Smooth muscle cell (in vitro differentiated cells): ENCODE measurements around the gene APOBEC3G. TPM values are rescaled to one million over a fixed set of nuclear protein-coding genes. Genes with fewer than 3 reads are reported as not detected.

Experiments used
- DNase-seq: peaks from one replicate; lab custom pipeline; 2025; ENCODE audit not compliant: unreplicated experiment; lab: John Stamatoyannopoulos, UW
- H2AFZ ChIP-seq: fragments of 200-600 bp; sonication (generic); 2 replicates; pipeline ENCODE4 v1.6.0; 2016; ENCODE audit warnings: antibody characterized with exemption, low read depth, mild to moderate bottlenecking
- H3F3A ChIP-seq: fragments of 200-600 bp; sonication (generic); 2 replicates; pipeline ENCODE4 v1.6.0; 2017; ENCODE audit warnings: antibody characterized with exemption, low read depth
- H3K27ac ChIP-seq: fragments of 200-600 bp; sonication (generic); 2 replicates; pipeline ENCODE4 v1.5.1; 2016; ENCODE audit warnings: low read depth, mild to moderate bottlenecking
- H3K27me3 ChIP-seq: fragments of 200-600 bp; sonication (generic); 2 replicates; pipeline ENCODE4 v1.6.1; 2016; ENCODE audit warnings: low read depth, mild to moderate bottlenecking
- H3K36me3 ChIP-seq: fragments of 200-600 bp; sonication (generic); 2 replicates; pipeline ENCODE4 v1.5.1; 2016; ENCODE audit warnings: low read depth
- H3K4me1 ChIP-seq: fragments of 200-600 bp; sonication (generic); 2 replicates; pipeline ENCODE4 v1.5.1; 2016; ENCODE audit warnings: low read depth
- H3K4me2 ChIP-seq: fragments of 200-600 bp; sonication (generic); 2 replicates; pipeline ENCODE4 v1.6.0; 2016; ENCODE audit warnings: mild to moderate bottlenecking
- H3K4me3 ChIP-seq: fragments of 200-600 bp; sonication (generic); 2 replicates; pipeline ENCODE4 v1.5.1; 2016; ENCODE audit warnings: mild to moderate bottlenecking
- H3K79me2 ChIP-seq: fragments of 200-600 bp; sonication (generic); 2 replicates; pipeline ENCODE4 v1.6.0; 2016; ENCODE audit warnings: low read depth, mild to moderate bottlenecking
- H3K9ac ChIP-seq: fragments of 200-600 bp; sonication (generic); 2 replicates; pipeline ENCODE4 v1.6.0; 2016; ENCODE audit warnings: low read depth
- H3K9me3 ChIP-seq: fragments of 200-600 bp; sonication (generic); replicated peaks from 2 replicates; pipeline ENCODE4 v1.5.1; 2016; ENCODE audit warnings: low read depth
- H4K20me1 ChIP-seq: fragments of 200-600 bp; sonication (generic); 2 replicates; pipeline ENCODE4 v1.6.0; 2016; ENCODE audit warnings: low read depth
- CTCF ChIP-seq: fragments of 200-600 bp; sonication (generic); IDR thresholded peaks from 2 replicates; pipeline ENCODE4 v1.5.1; 2017; ENCODE audit warnings: borderline replicate concordance, mild to moderate bottlenecking, antibody characterized with exemption; ENCODE audit not compliant: insufficient read depth, poor library complexity, severe bottlenecking
- WGBS: methylation state at CpG from one replicate; pipeline ENCODE4 v1.1.7; 2016; ENCODE audit warnings: low lambda C conversion rate; 5-methylcytosine and 5-hydroxymethylcytosine counted together
- polyA plus RNA-seq: library from polyadenylated mRNA; unstranded; fragments of >200 nt; fragmentation: Nextera tagmentation; extraction: Ambion mirVana; gene quantifications from 2 replicates; pipeline ENCODE4 v1.2.1, GENCODE V29; 2016
- total RNA-seq: library from RNA; depleted of rRNA; stranded (reverse); fragments of >200 nt; gene quantifications from 2 replicates; pipeline ENCODE4 v1.2.3, GENCODE V29; 2014

APOBEC3G gene
- total and polyA plus RNA-seq, 2 experiments from 2014 or later, result 2.9 to 10.3 TPM

- TF ChIP-seq CTCF, result no peak
- DNase-seq, result no peak
- Histone ChIP-seq H3K9me3 (no peaks in the 10 kb centered on the region), H3K27ac (no peak overlapping the region), H3F3A (no peaks in the 10 kb centered on the region), H3K4me1 (peaks cover 13% of the 10 kb centered on the region), H3K79me2 (no peaks in the 10 kb centered on the region), H2AFZ (no peak overlapping the region), H3K27me3 (no peaks in the 10 kb centered on the region), H3K4me3 (no peak overlapping the region), H3K36me3 (no peaks in the 10 kb centered on the region), H3K4me2 (no peak overlapping the region), H4K20me1 (no peaks in the 10 kb centered on the region), H3K9ac (no peak overlapping the region)
- 93% methylated on average over 14 of the region's 14 CpGs for WGBS
These were observed 17.8 kb downstream of the APOBEC3G start for GRCh38 chr22:39094717-39095389.

GRCh38 chr22:39095971-39096370 lies 18.9 kb downstream of the APOBEC3G start:
- 82% methylated on average over 3 of the region's 3 CpGs for WGBS
- no peak overlapping the region for H2AFZ ChIP-seq

GRCh38 chr22:39097098-39098020 lies 20.3 kb downstream of the APOBEC3G start, which contains the start of gene APOBEC3H:
TSS of gene APOBEC3H (plus strand) at chr22:39097244. CDS start at chr22:39100279, 3,035 bp downstream.
- no peaks in the 10 kb centered on the region for H3F3A ChIP-seq
- peak within 1 kb of the TSS; percentile 51 for H3K4me2 ChIP-seq
- peaks cover 13% of the 10 kb centered on the region for H3K4me1 ChIP-seq
- WGBS, result 81% methylated on average over 9 of the region's 9 CpGs
- no peaks in the 10 kb centered on the region for H4K20me1 ChIP-seq
- no peaks in the 10 kb centered on the region for H3K27me3 ChIP-seq
- H3K9ac ChIP-seq, result no peak within 1 kb of the TSS
- peak within 1 kb of the TSS; percentile 35 for H3K27ac ChIP-seq
- no peaks in the 10 kb centered on the region for H3K79me2 ChIP-seq
- H3K9me3 ChIP-seq, result no peaks in the 10 kb centered on the region
- no peak within 1 kb of the TSS for H3K4me3 ChIP-seq
- no peak for TF ChIP-seq CTCF
- DNase-seq, result no peak
- peak within 1 kb of the TSS; percentile 89 for H2AFZ ChIP-seq
- no peaks in the 10 kb centered on the region for H3K36me3 ChIP-seq

More at GRCh38 chr22:39095971-39096370, 18.9 kb downstream of the APOBEC3G start:
- Histone ChIP-seq H3K79me2 (no peaks in the 10 kb centered on the region), H3K27ac (no peak overlapping the region), H4K20me1 (no peaks in the 10 kb centered on the region), H3K4me2 (no peak overlapping the region), H3K4me3 (no peak overlapping the region), H3K9me3 (no peaks in the 10 kb centered on the region), H3K36me3 (no peaks in the 10 kb centered on the region), H3K27me3 (no peaks in the 10 kb centered on the region), H3F3A (no peaks in the 10 kb centered on the region), H3K4me1 (peaks cover 13% of the 10 kb centered on the region), H3K9ac (no peak overlapping the region)
- no peak for TF ChIP-seq CTCF
- DNase-seq, result no peak
